HepG2 (cell line): ENCODE data around the gene GORASP2. TPM values are rescaled to one million over a fixed set of nuclear protein-coding genes. Genes with fewer than 3 reads are reported as not detected.

Source experiments
- ATF1 ChIP-seq: IDR thresholded peaks from 2 replicates; pipeline ENCODE4 v1.6.1; 2016; ENCODE audit warnings: mild to moderate bottlenecking, control low read depth
- CEBPG ChIP-seq: IDR thresholded peaks from 2 replicates; pipeline ENCODE4 v1.6.1; 2016
- HMG20B ChIP-seq: conservative IDR thresholded peaks from 2 replicates; pipeline ENCODE4 v1.6.1; 2016; ENCODE audit warnings: missing genetic modification reagents, missing compliant biosample characterization
- KAT7 ChIP-seq: IDR thresholded peaks from 2 replicates; pipeline ENCODE4 v1.6.1; 2018; ENCODE audit warnings: borderline replicate concordance, missing compliant biosample characterization
- KAT8 ChIP-seq: IDR thresholded peaks from 2 replicates; pipeline ENCODE4 v1.6.1; 2016; ENCODE audit warnings: missing genetic modification reagents, missing compliant biosample characterization
- KMT2A ChIP-seq: sonication (generic); formaldehyde crosslinking; IDR thresholded peaks from 2 replicates; pipeline ENCODE4 v1.4.0; 2020; ENCODE audit warnings: missing genetic modification reagents
- MAZ ChIP-seq, 2 experiments: sonication (generic) in 1 of 2; formaldehyde crosslinking in 1 of 2; IDR thresholded peaks; 2 replicates each; pipeline versions ENCODE4 v1.5.0 to v1.6.1; 2012 to 2020; ENCODE audit warnings: low read depth in 2 of 2, mild to moderate bottlenecking in 2 of 2, borderline replicate concordance in 1 of 2, improper control_type of control experiment in 1 of 2, low read length in 1 of 2, missing genetic modification reagents in 1 of 2, moderate library complexity in 1 of 2
- MIER2 ChIP-seq: IDR thresholded peaks from 2 replicates; pipeline ENCODE4 v1.6.1; 2016; ENCODE audit warnings: missing biosample characterization, missing genetic modification reagents
- NR2C2 ChIP-seq: sonication (generic); formaldehyde crosslinking; IDR thresholded peaks from 2 replicates; pipeline ENCODE4 v1.4.0; 2020; ENCODE audit warnings: missing genetic modification reagents, mild to moderate bottlenecking, moderate library complexity, borderline replicate concordance
- NR2F6 ChIP-seq, 2 experiments: IDR thresholded peaks; 2 replicates each; pipeline ENCODE4 v1.6.1; 2016; ENCODE audit warnings: antibody characterized with exemption in 1 of 2, mild to moderate bottlenecking in 1 of 2
- SNRNP70 ChIP-seq: fragments of 200-400 bp; formaldehyde crosslinking; IDR thresholded peaks from 2 replicates; pipeline ENCODE4 v1.6.1; 2017; ENCODE audit warnings: mild to moderate bottlenecking, low read depth, low read length, moderate library complexity
- SP5 ChIP-seq: IDR thresholded peaks from 2 replicates; pipeline ENCODE4 v1.6.1; 2016; ENCODE audit warnings: low read depth, borderline replicate concordance
- ZC3H4 ChIP-seq: sonication (generic); formaldehyde crosslinking; IDR thresholded peaks from 2 replicates; pipeline ENCODE4 v1.4.0; 2020; ENCODE audit warnings: missing genetic modification reagents, borderline replicate concordance
- polyA plus RNA-seq, 8 experiments: library from polyadenylated mRNA; depleted of rRNA in 3 of 8; stranded (reverse) in 7 of 8; unstranded in 1 of 8; fragments of >200 nt; fragmentation: Illumina TruSeq in 4 of 8; extraction: Trizol in 4 of 8; gene quantifications; 2 replicates each; pipeline versions ENCODE4 v1.2.1 to v1.2.3, GENCODE V29; 2011 to 2016; ENCODE audit warnings: low read depth in 4 of 8, missing spikeins in 1 of 8, mixed read lengths in 1 of 8; ENCODE audit not compliant: insufficient read depth in 1 of 8
- total RNA-seq, 5 experiments: library from RNA; depleted of rRNA; stranded (reverse); fragments of >200 nt; fragmentation: Illumina TruSeq; extraction: Trizol; gene quantifications; 2 replicates each; pipeline ENCODE4 v1.2.3, GENCODE V29; 2016; ENCODE audit warnings: low read depth in 1 of 5
- TF ChIP-seq, protein P1 (sequence below): sonication (generic); formaldehyde crosslinking; IDR thresholded peaks from 2 replicates; pipeline ENCODE4 v1.5.0; 2020; ENCODE audit warnings: mild to moderate bottlenecking, missing genetic modification reagents
- TF ChIP-seq, protein P2 (sequence below): sonication (generic); formaldehyde crosslinking; IDR thresholded peaks from 2 replicates; pipeline ENCODE4 v1.8.1; 2022; ENCODE audit warnings: low read depth, mild to moderate bottlenecking, missing genetic modification reagents
- TF ChIP-seq, protein P3 (sequence below): sonication (generic); formaldehyde crosslinking; IDR thresholded peaks from 2 replicates; pipeline ENCODE4 v1.5.1; 2020; ENCODE audit warnings: mild to moderate bottlenecking, missing genetic modification reagents, borderline replicate concordance
- TF ChIP-seq, protein P4 (sequence below): sonication (generic); formaldehyde crosslinking; IDR thresholded peaks from 2 replicates; pipeline ENCODE4 v1.4.0; 2020; ENCODE audit warnings: missing genetic modification reagents

The GORASP2 gene
- total and polyA plus RNA-seq, 2 of the 13 experiments (the other 11 are each of a cell fraction or from before 2014, with no cell fraction given): 103 to 239 TPM

DNA sequence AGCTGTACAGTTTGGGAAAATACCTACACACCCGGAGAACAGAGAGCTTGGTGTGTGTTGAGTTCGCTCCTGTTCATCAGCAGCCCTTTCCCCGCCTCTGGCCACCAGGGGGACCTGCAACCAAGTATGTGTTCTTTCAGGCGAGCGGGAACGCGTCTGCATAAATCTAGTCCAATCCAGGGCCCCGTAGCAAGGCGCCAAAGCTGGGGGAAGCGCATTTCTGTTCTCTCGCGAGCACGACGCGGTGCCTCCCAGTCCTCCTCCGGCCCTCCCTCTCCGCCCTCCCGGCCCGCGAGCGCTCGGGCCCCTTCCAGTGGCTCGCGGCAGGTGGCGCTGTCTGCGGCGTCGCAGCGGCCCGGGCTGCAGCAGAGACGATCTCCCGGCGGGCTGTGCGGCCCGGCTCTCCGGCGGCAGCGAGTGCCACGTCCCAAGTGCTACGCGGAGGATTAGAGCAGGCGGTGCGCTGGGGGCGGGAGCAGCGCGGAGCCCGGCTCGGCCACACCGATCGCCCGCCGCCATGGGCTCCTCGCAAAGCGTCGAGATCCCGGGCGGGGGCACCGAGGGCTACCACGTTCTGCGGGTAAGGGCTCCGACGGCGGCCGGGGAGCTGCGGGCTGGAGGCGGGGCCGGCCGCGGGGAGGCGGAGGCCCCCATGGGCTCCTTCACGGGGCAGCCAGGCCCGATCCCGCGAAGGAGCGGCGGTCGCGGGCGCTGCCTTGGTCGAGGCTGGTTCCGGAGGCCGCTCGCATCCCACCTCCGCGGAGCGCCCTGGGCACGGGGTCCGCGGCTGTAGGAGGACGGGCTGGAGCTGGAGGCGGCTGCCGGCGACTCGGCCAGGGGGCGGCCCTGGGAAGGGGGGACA is at the start of gene GORASP2 (continued):
- TF ChIP-seq NR2C2 (CRISPR knock-in tag) (peak; percentile 58; the same call in 1 of the 2 replicates), CEBPG (CRISPR knock-in tag) (peak; percentile 68), KAT7 (CRISPR knock-in tag) (peak; percentile 100), NR2F6 (IDR thresholded peaks at IDR 0.05) (0 out of 2 replicates have a peak, but pooled peaks have one; percentile 6), NR2F6 (CRISPR knock-in tag; IDR thresholded peaks at IDR 0.05) (peak; percentile 61; the same call in 1 of the 2 replicates), KAT8 (CRISPR knock-in tag) (peak; percentile 93), MIER2 (CRISPR knock-in tag) (peak; percentile 86), HMG20B (CRISPR knock-in tag) (peak; percentile 20; the same call in 1 of the 2 replicates), KMT2A (CRISPR knock-in tag) (peak; percentile 96), ZC3H4 (0 out of 2 replicates have a peak, but pooled peaks have one; percentile 65), MAZ (IDR thresholded peaks at IDR 0.05; ENCODE audit: borderline replicate concordance, low read depth, low read length) (peak; percentile 98), MAZ (CRISPR knock-in tag; IDR thresholded peaks at IDR 0.05; ENCODE audit: low read depth) (peak; percentile 99), SNRNP70 (no peak), SP5 (CRISPR knock-in tag) (peak; percentile 85), ATF1 (CRISPR knock-in tag) (peak; percentile 45)
- TF ChIP-seq, protein P1, sequence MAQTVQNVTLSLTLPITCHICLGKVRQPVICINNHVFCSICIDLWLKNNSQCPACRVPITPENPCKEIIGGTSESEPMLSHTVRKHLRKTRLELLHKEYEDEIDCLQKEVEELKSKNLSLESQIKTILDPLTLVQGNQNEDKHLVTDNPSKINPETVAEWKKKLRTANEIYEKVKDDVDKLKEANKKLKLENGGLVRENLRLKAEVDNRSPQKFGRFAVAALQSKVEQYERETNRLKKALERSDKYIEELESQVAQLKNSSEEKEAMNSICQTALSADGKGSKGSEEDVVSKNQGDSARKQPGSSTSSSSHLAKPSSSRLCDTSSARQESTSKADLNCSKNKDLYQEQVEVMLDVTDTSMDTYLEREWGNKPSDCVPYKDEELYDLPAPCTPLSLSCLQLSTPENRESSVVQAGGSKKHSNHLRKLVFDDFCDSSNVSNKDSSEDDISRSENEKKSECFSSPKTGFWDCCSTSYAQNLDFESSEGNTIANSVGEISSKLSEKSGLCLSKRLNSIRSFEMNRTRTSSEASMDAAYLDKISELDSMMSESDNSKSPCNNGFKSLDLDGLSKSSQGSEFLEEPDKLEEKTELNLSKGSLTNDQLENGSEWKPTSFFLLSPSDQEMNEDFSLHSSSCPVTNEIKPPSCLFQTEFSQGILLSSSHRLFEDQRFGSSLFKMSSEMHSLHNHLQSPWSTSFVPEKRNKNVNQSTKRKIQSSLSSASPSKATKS (CRISPR knock-in tag): no peak; the same call in 1 of the 2 replicates
- TF ChIP-seq, protein P2, sequence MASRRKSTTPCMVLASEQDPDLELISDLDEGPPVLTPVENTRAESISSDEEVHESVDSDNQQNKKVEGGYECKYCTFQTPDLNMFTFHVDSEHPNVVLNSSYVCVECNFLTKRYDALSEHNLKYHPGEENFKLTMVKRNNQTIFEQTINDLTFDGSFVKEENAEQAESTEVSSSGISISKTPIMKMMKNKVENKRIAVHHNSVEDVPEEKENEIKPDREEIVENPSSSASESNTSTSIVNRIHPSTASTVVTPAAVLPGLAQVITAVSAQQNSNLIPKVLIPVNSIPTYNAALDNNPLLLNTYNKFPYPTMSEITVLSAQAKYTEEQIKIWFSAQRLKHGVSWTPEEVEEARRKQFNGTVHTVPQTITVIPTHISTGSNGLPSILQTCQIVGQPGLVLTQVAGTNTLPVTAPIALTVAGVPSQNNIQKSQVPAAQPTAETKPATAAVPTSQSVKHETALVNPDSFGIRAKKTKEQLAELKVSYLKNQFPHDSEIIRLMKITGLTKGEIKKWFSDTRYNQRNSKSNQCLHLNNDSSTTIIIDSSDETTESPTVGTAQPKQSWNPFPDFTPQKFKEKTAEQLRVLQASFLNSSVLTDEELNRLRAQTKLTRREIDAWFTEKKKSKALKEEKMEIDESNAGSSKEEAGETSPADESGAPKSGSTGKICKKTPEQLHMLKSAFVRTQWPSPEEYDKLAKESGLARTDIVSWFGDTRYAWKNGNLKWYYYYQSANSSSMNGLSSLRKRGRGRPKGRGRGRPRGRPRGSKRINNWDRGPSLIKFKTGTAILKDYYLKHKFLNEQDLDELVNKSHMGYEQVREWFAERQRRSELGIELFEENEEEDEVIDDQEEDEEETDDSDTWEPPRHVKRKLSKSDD: peak; percentile 97; the same call in 1 of the 2 replicates
- TF ChIP-seq, protein P3, sequence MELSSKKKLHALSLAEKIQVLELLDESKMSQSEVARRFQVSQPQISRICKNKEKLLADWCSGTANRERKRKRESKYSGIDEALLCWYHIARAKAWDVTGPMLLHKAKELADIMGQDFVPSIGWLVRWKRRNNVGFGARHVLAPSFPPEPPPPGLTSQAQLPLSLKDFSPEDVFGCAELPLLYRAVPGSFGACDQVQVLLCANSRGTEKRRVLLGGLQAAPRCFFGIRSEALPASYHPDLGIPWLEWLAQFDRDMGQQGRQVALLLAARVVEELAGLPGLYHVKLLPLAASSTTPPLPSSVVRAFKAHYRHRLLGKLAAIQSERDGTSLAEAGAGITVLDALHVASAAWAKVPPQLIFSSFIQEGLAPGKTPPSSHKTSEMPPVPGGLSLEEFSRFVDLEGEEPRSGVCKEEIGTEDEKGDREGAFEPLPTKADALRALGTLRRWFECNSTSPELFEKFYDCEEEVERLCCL (CRISPR knock-in tag): no peak; the same call in 1 of the 2 replicates
- TF ChIP-seq, protein P4, sequence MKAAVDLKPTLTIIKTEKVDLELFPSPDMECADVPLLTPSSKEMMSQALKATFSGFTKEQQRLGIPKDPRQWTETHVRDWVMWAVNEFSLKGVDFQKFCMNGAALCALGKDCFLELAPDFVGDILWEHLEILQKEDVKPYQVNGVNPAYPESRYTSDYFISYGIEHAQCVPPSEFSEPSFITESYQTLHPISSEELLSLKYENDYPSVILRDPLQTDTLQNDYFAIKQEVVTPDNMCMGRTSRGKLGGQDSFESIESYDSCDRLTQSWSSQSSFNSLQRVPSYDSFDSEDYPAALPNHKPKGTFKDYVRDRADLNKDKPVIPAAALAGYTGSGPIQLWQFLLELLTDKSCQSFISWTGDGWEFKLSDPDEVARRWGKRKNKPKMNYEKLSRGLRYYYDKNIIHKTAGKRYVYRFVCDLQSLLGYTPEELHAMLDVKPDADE (CRISPR knock-in tag): no peak
